H9 (cell line): ENCODE measurements around the gene GCM1. TPM values are rescaled to one million over a fixed set of nuclear protein-coding genes. Genes with fewer than 3 reads are reported as not detected.

Source experiments
- DNase-seq: peaks from one replicate; pipeline ENCODE4 v3.0.0-alpha.2; 2017
- H2AFZ ChIP-seq: one replicate; pipeline ENCODE4 v1.6.1; 2013; ENCODE audit warnings: mild to moderate bottlenecking, low read length, control low read depth, moderate library complexity
- H2AK5ac ChIP-seq: 2 replicates; pipeline ENCODE4 v1.6.1; 2013; ENCODE audit warnings: low read length, control low read depth, mixed read lengths; ENCODE audit not compliant: insufficient read length
- H2BK120ac ChIP-seq: one replicate; pipeline ENCODE4 v1.6.1; 2013; ENCODE audit warnings: low read depth, mild to moderate bottlenecking, low read length, control low read depth, inconsistent platforms; ENCODE audit not compliant: poor library complexity, severe bottlenecking
- H2BK12ac ChIP-seq: 2 replicates; pipeline ENCODE4 v1.6.1; 2013; ENCODE audit warnings: low read length, control low read depth, mixed read lengths, low read depth; ENCODE audit not compliant: insufficient read length
- H2BK15ac ChIP-seq: 2 replicates; pipeline ENCODE4 v1.6.1; 2013; ENCODE audit warnings: low read depth, low read length, control low read depth
- H2BK20ac ChIP-seq: one replicate; pipeline ENCODE4 v1.6.1; 2013; ENCODE audit warnings: low read depth, mild to moderate bottlenecking, low read length, control low read depth, inconsistent platforms; ENCODE audit not compliant: poor library complexity, severe bottlenecking
- H2BK5ac ChIP-seq: 2 replicates; pipeline ENCODE4 v1.6.1; 2013; ENCODE audit warnings: low read length, control low read depth, mixed read lengths; ENCODE audit not compliant: insufficient read length
- H3K14ac ChIP-seq: 2 replicates; pipeline ENCODE4 v1.6.1; 2013; ENCODE audit warnings: low read length, control low read depth; ENCODE audit not compliant: insufficient read depth
- H3K18ac ChIP-seq: 2 replicates; pipeline ENCODE4 v1.6.1; 2013; ENCODE audit warnings: low read depth, mild to moderate bottlenecking, mixed read lengths, low read length, control low read depth; ENCODE audit not compliant: insufficient read length
- H3K23ac ChIP-seq: 2 replicates; pipeline ENCODE4 v1.6.1; 2013; ENCODE audit warnings: low read length, control low read depth, mixed read lengths, low read depth; ENCODE audit not compliant: insufficient read length
- H3K23me2 ChIP-seq: 2 replicates; pipeline ENCODE4 v1.6.1; 2013; ENCODE audit warnings: low read depth, mild to moderate bottlenecking, mixed read lengths, low read length, control low read depth; ENCODE audit not compliant: insufficient read length, poor library complexity, severe bottlenecking
- H3K27ac ChIP-seq: 2 replicates; pipeline ENCODE4 v1.5.1; 2013; ENCODE audit warnings: low read length, control low read depth, mixed read lengths, low read depth; ENCODE audit not compliant: insufficient read length
- H3K27me3 ChIP-seq: 2 replicates; pipeline ENCODE4 v1.6.1; 2013; ENCODE audit warnings: low read length, control low read depth, inconsistent platforms; ENCODE audit not compliant: insufficient read depth
- H3K4ac ChIP-seq: 2 replicates; pipeline ENCODE4 v1.6.1; 2013; ENCODE audit warnings: low read depth, mild to moderate bottlenecking, control low read depth, inconsistent platforms, low read length, moderate library complexity
- H3K4me1 ChIP-seq: 2 replicates; pipeline ENCODE4 v1.6.1; 2013; ENCODE audit warnings: low read length, control low read depth, inconsistent platforms; ENCODE audit not compliant: insufficient read depth
- H3K4me2 ChIP-seq: 2 replicates; pipeline ENCODE4 v1.6.1; 2013; ENCODE audit warnings: low read length, control low read depth, mixed read lengths; ENCODE audit not compliant: insufficient read length, insufficient read depth
- H3K56ac ChIP-seq: 2 replicates; pipeline ENCODE4 v1.6.1; 2013; ENCODE audit warnings: low read depth, mild to moderate bottlenecking, mixed read lengths, low read length, control low read depth; ENCODE audit not compliant: insufficient read length
- H3K79me1 ChIP-seq: 2 replicates; pipeline ENCODE4 v1.6.1; 2013; ENCODE audit warnings: low read depth, mild to moderate bottlenecking, moderate library complexity, low read length, control low read depth, inconsistent platforms; ENCODE audit not compliant: insufficient read depth, poor library complexity, severe bottlenecking
- H3K79me2 ChIP-seq: 2 replicates; pipeline ENCODE4 v1.6.1; 2013; ENCODE audit warnings: low read length, control low read depth, inconsistent platforms; ENCODE audit not compliant: insufficient read depth
- H3K9ac ChIP-seq: 2 replicates; pipeline ENCODE4 v1.6.1; 2013; ENCODE audit warnings: low read length, control low read depth, mixed read lengths; ENCODE audit not compliant: insufficient read length; ENCODE audit errors: extremely low read depth
- H3K9me3 ChIP-seq: one replicate; pipeline ENCODE4 v1.6.1; 2013; ENCODE audit warnings: low read depth, low read length, inconsistent platforms; ENCODE audit not compliant: control insufficient read depth
- H3T11ph ChIP-seq: one replicate; pipeline ENCODE4 v1.6.1; 2013; ENCODE audit warnings: mild to moderate bottlenecking, low read length, control low read depth, inconsistent platforms
- H4K20me1 ChIP-seq: one replicate; pipeline ENCODE4 v1.6.1; 2013; ENCODE audit not compliant: control insufficient read depth, insufficient read length, insufficient read depth
- H4K5ac ChIP-seq: 2 replicates; pipeline ENCODE4 v1.6.1; 2013; ENCODE audit warnings: low read depth, mild to moderate bottlenecking, mixed read lengths, low read length, control low read depth; ENCODE audit not compliant: insufficient read length
- H4K8ac ChIP-seq: replicated peaks from 2 replicates; pipeline ENCODE4 v1.6.1; 2013; ENCODE audit warnings: low read length, control low read depth, mixed read lengths, low read depth; ENCODE audit not compliant: insufficient read length
- H4K91ac ChIP-seq: 2 replicates; pipeline ENCODE4 v1.6.1; 2013; ENCODE audit warnings: low read depth, mild to moderate bottlenecking, moderate library complexity, mixed read lengths, low read length, control low read depth; ENCODE audit not compliant: insufficient read length
- H3K27ac Mint-ChIP-seq, 3 experiments: 2 replicates in 2 of 3; 3 replicates in 1 of 3; pipeline ENCODE4 v1.8.0; 2020 to 2021; ENCODE audit warnings: mixed read lengths in 3 of 3, mild to moderate bottlenecking in 1 of 3, moderate library complexity in 1 of 3
- H3K27me3 Mint-ChIP-seq: 2 replicates; pipeline ENCODE4 v1.8.0; 2021; ENCODE audit warnings: low read depth, mild to moderate bottlenecking, moderate library complexity, mixed read lengths
- H3K36me3 Mint-ChIP-seq, 3 experiments: 2 replicates in 2 of 3; 3 replicates in 1 of 3; pipeline ENCODE4 v1.8.0; 2020 to 2021; ENCODE audit warnings: low read depth in 3 of 3, mixed read lengths in 3 of 3; ENCODE audit not compliant: insufficient read depth in 1 of 3
- H3K4me1 Mint-ChIP-seq, 2 experiments: 2 replicates each; pipeline ENCODE4 v1.8.0; 2020; ENCODE audit warnings: mixed read lengths in 2 of 2
- H3K4me3 Mint-ChIP-seq, 2 experiments: 2 replicates in 1 of 2; 3 replicates in 1 of 2; pipeline ENCODE4 v1.8.0; 2020 to 2021; ENCODE audit warnings: mild to moderate bottlenecking in 2 of 2, mixed read lengths in 2 of 2, moderate library complexity in 1 of 2
- H3K9me3 Mint-ChIP-seq, 2 experiments: 2 replicates in 1 of 2; 3 replicates in 1 of 2; pipeline ENCODE4 v1.8.0; 2020; ENCODE audit warnings: mild to moderate bottlenecking in 2 of 2, mixed read lengths in 2 of 2, moderate library complexity in 1 of 2
- WGBS: extraction: QIAGEN DNeasy Blood & Tissue Kit; methylation state at CpG from one replicate; pipeline ENCODE4 v1.1.7; 2013; ENCODE audit warnings: missing lambda C conversion rate, low lambda C conversion rate, mixed read lengths; ENCODE audit not compliant: insufficient read length; ENCODE audit errors: extremely low coverage; 5-methylcytosine and 5-hydroxymethylcytosine counted together
- total RNA-seq: library from RNA; stranded (reverse); gene quantifications from 2 replicates; pipeline ENCODE4 v1.2.1, GENCODE V29; 2021
- TF ChIP-seq, protein P1 (sequence below): fragments of 200-600 bp; sonication (generic); conservative IDR thresholded peaks from 3 replicates; pipeline ENCODE4 v1.8.0; 2021; ENCODE audit warnings: antibody characterized with exemption, mild to moderate bottlenecking

The GCM1 gene
- total RNA-seq, 1 experiment from 2014 or later, result not detected

DNA sequence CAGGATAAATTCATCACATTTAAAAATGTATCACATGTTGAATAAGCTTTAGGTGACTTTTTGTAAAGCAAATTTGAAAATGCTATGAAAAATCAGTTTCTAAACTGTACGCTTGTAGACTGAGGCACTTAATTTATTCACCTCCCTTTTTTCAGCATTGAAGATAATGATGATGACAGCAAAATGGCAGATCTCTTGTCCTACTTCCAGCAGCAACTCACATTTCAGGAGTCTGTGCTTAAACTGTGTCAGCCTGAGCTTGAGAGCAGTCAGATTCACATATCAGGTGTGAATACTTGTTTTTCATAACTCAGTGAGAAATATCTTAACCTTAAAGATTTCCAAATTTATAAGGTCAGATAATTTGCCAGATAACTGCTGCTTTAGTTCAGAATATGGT lies 67.8 kb downstream of the GCM1 start:
- Histone ChIP-seq H2AK5ac (no peak overlapping the region), H2BK15ac (no peak overlapping the region), H3K27ac (no peak overlapping the region), H4K20me1 (no peaks in the 10 kb centered on the region), H4K91ac (no peak overlapping the region), H3K23ac (no peak overlapping the region), H3K79me1 (no peaks in the 10 kb centered on the region), H4K5ac (no peak overlapping the region), H2BK120ac (no peak overlapping the region), H3T11ph (no peak overlapping the region), H2BK20ac (no peak overlapping the region), H3K4ac (no peak overlapping the region), H3K9ac (no peak overlapping the region), H3K27me3 (no peaks in the 10 kb centered on the region), H2BK5ac (no peak overlapping the region), H3K4me1 (no peaks in the 10 kb centered on the region), H4K8ac (no peak overlapping the region), H3K14ac (no peak overlapping the region), H3K79me2 (no peaks in the 10 kb centered on the region), H3K56ac (no peak overlapping the region), H2BK12ac (no peak overlapping the region), H3K23me2 (no peaks in the 10 kb centered on the region), H3K9me3 (no peaks in the 10 kb centered on the region), H3K4me2 (no peak overlapping the region), H2AFZ (no peak overlapping the region), H3K18ac (no peak overlapping the region)
- Mint-ChIP-seq H3K27ac (no peak overlapping the region), H3K4me3 (no peak overlapping the region), H3K27me3 (no peaks in the 10 kb centered on the region), H3K4me1 (no peaks in the 10 kb centered on the region), H3K9me3 (no peaks in the 10 kb centered on the region), H3K36me3 (peaks cover 7 to 57% (median 51%) of the 10 kb centered on the region in 3 experiments; a peak in 6 of 7 replicates)
- TF ChIP-seq, protein P1, sequence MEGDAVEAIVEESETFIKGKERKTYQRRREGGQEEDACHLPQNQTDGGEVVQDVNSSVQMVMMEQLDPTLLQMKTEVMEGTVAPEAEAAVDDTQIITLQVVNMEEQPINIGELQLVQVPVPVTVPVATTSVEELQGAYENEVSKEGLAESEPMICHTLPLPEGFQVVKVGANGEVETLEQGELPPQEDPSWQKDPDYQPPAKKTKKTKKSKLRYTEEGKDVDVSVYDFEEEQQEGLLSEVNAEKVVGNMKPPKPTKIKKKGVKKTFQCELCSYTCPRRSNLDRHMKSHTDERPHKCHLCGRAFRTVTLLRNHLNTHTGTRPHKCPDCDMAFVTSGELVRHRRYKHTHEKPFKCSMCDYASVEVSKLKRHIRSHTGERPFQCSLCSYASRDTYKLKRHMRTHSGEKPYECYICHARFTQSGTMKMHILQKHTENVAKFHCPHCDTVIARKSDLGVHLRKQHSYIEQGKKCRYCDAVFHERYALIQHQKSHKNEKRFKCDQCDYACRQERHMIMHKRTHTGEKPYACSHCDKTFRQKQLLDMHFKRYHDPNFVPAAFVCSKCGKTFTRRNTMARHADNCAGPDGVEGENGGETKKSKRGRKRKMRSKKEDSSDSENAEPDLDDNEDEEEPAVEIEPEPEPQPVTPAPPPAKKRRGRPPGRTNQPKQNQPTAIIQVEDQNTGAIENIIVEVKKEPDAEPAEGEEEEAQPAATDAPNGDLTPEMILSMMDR, result no peak
- no peak for DNase-seq
- no CpG with 5 or more reads among the region's 1 CpG for WGBS

Other genes with a start within 250 kb of the GCM1 start
- not detected in 2 replicates for gene GSTA3, start 239.1 kb downstream of the GCM1 start, total RNA-seq
- 28.9 and 32.1 TPM in 2 replicates for gene GSTA4, start 153.6 kb downstream of the GCM1 start, total RNA-seq
- 7.3 and 7.7 TPM in 2 replicates for gene CILK1, start 87.0 kb downstream of the GCM1 start, total RNA-seq
- gene FBXO9, start 83.4 kb downstream of the GCM1 start, total RNA-seq, result 62.5 and 68.4 TPM in 2 replicates
- gene ELOVL5, start 200.1 kb upstream of the GCM1 start, total RNA-seq, result 120 and 121 TPM in 2 replicates